ENCODE results near the gene PPP2R5D. TPM values are rescaled to one million over a fixed set of nuclear protein-coding genes. Genes with fewer than 3 reads are reported as not detected.

Gene PPP2R5D
- total and polyA plus RNA-seq, 9 of the 15 experiments (the other 6 are each of a cell fraction or from before 2014, with no cell fraction given) = 1.3 to 96.1 (median 38.4) TPM

GRCh38 chr6:42966571-42966970 lies 17.8 kb upstream of the PPP2R5D start:
- no peak for DNase-seq (ENCODE audit: extremely low read depth in 1 of 4, low spot score in 3 of 4)
- Histone ChIP-seq H3K9me1 (ENCODE audit: control insufficient read depth, insufficient read depth, low read length) (no peaks in the 10 kb centered on the region), H3K27ac (ENCODE audit: extremely low read depth, low read depth, low read length) (no peak overlapping the region), H3K79me2 (ENCODE audit: control insufficient read depth, insufficient read depth, low read length) (no peaks in the 10 kb centered on the region), H4K20me1 (replicated peaks; ENCODE audit: control insufficient read depth, insufficient read depth, low read length) (no peaks in the 10 kb centered on the region), H2AFZ (ENCODE audit: low read depth, low read length) (no peak overlapping the region), H3K4me1 (replicated peaks in 1 of 2; ENCODE audit: control insufficient read depth in 2 of 2, insufficient read depth in 2 of 2, low read length in 2 of 2) (peaks cover 12 to 17% of the 10 kb centered on the region in 2 experiments), H3K36me3 (ENCODE audit: control insufficient read depth, insufficient read depth, low read length) (peaks cover 55% of the 10 kb centered on the region; the same call in 2 of the 3 replicates), H3K9me3 (replicated peaks; ENCODE audit: control insufficient read depth, insufficient read depth, low read depth, low read length) (no peaks in the 10 kb centered on the region), H3K9ac (ENCODE audit: insufficient read depth in 1 of 2, low read depth in 2 of 2, low read length in 2 of 2) (peak overlapping the region in 1 of 2 experiments; percentile 3; a peak in 1 of 4 replicates), H3K4me3 (no peak overlapping the region), H3K4me2 (ENCODE audit: insufficient read depth, low read length) (no peak overlapping the region), H3K27me3 (ENCODE audit: control insufficient read depth in 2 of 2, insufficient read depth in 2 of 2, low read length in 2 of 2) (no peaks in the 10 kb centered on the region)
- ATAC-seq = no peak
- FAIRE-seq = no peak
- WGBS (ENCODE audit: insufficient coverage, low coverage, missing lambda C conversion rate) = 60% methylated on average over 5 of the region's 7 CpGs
- CTCF ChIA-PET (ENCODE audit: low intra/inter-chr PET ratio) = no interaction called here
- in situ Hi-C loops (cut with MboI) = no loop called here
- TF ChIP-seq RBFOX2 (IDR thresholded peaks at IDR 0.05; ENCODE audit: low read depth, low read length) (no peak), POLR2H (tag; IDR thresholded peaks at IDR 0.05; ENCODE audit: low read depth) (no peak), ETV1 (tag; conservative IDR thresholded peaks at IDR 0.05; ENCODE audit: low read depth) (no peak)
- POLR2A ChIA-PET = interaction anchor here (0.9 to 3.5 kb wide), 4 partner anchors 8 to 177 kb away, joined by 3 to 22 read pairs (median 6); no protein-coding TSS in a partner anchor
- intact Hi-C loops (cut with micrococcal nuclease) = no loop called here
- BruUV-seq (replicated peaks) = no TSS peak

- DNase-seq (ENCODE audit: extremely low read depth in 1 of 4, low spot score in 3 of 4) = no peak
- H3K27me3 ChIP-seq (ENCODE audit: control insufficient read depth in 2 of 2, insufficient read depth in 2 of 2, low read length in 2 of 2) = no peaks in the 10 kb centered on the region
- no peaks in the 10 kb centered on the region for H3K9me1 ChIP-seq (ENCODE audit: control insufficient read depth, insufficient read depth, low read length)
- no peak for FAIRE-seq
- H3K79me2 ChIP-seq (ENCODE audit: control insufficient read depth, insufficient read depth, low read length) = no peaks in the 10 kb centered on the region
- in situ Hi-C loops (cut with MboI) = no loop called here
- WGBS (ENCODE audit: insufficient coverage, low coverage, missing lambda C conversion rate) = 85% methylated on average over 11 of the region's 11 CpGs
- H2AFZ ChIP-seq (ENCODE audit: low read depth, low read length) = no peak overlapping the region
- H3K36me3 ChIP-seq (ENCODE audit: control insufficient read depth, insufficient read depth, low read length) = peaks cover 55% of the 10 kb centered on the region; the same call in 2 of the 3 replicates
- H3K4me3 ChIP-seq = no peak overlapping the region
- ChIA-PET CTCF (ENCODE audit: low intra/inter-chr PET ratio) (no interaction called here), POLR2A (interaction anchor here (0.6 kb wide), 1 partner anchor 9 kb away, joined by 3 read pairs; no protein-coding TSS in a partner anchor)
- H3K9ac ChIP-seq (ENCODE audit: insufficient read depth in 1 of 2, low read depth in 2 of 2, low read length in 2 of 2) = peak overlapping the region in 1 of 2 experiments; percentile 17; a peak in 1 of 4 replicates
- no peak overlapping the region for H3K27ac ChIP-seq (ENCODE audit: extremely low read depth, low read depth, low read length)
- no peaks in the 10 kb centered on the region for H3K9me3 ChIP-seq (replicated peaks; ENCODE audit: control insufficient read depth, insufficient read depth, low read depth, low read length)
- peaks cover 12 to 22% of the 10 kb centered on the region in 2 experiments for H3K4me1 ChIP-seq (replicated peaks in 1 of 2; ENCODE audit: control insufficient read depth in 2 of 2, insufficient read depth in 2 of 2, low read length in 2 of 2)
- BruUV-seq (replicated peaks) = no TSS peak
- no peak overlapping the region for H3K4me2 ChIP-seq (ENCODE audit: insufficient read depth, low read length)
- no peak for ATAC-seq
- intact Hi-C loops (cut with micrococcal nuclease) = no loop called here
- TF ChIP-seq KLF1 (tag; IDR thresholded peaks at IDR 0.05) (no peak), RFX5 (IDR thresholded peaks at IDR 0.05; ENCODE audit: low read depth, low read length) (no peak), ETS1 (conservative IDR thresholded peaks at IDR 0.05; ENCODE audit: control insufficient read depth, low read depth, low read length) (no peak), POLR2G (IDR thresholded peaks at IDR 0.05; ENCODE audit: low read depth, low read length) (0 out of 2 replicates have a peak, but pooled peaks have one; percentile 21)
- H4K20me1 ChIP-seq (replicated peaks; ENCODE audit: control insufficient read depth, insufficient read depth, low read length) = no peaks in the 10 kb centered on the region
These were observed 17.1 kb upstream of the PPP2R5D start for GRCh38 chr6:42967228-42967627.

Data from K562 (cell line).